ENCODE results near the gene PTPN14.

- TF ChIP-seq, protein P1, sequence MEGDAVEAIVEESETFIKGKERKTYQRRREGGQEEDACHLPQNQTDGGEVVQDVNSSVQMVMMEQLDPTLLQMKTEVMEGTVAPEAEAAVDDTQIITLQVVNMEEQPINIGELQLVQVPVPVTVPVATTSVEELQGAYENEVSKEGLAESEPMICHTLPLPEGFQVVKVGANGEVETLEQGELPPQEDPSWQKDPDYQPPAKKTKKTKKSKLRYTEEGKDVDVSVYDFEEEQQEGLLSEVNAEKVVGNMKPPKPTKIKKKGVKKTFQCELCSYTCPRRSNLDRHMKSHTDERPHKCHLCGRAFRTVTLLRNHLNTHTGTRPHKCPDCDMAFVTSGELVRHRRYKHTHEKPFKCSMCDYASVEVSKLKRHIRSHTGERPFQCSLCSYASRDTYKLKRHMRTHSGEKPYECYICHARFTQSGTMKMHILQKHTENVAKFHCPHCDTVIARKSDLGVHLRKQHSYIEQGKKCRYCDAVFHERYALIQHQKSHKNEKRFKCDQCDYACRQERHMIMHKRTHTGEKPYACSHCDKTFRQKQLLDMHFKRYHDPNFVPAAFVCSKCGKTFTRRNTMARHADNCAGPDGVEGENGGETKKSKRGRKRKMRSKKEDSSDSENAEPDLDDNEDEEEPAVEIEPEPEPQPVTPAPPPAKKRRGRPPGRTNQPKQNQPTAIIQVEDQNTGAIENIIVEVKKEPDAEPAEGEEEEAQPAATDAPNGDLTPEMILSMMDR (conservative IDR thresholded peaks at IDR 0.05; ENCODE audit: low read depth in 2 of 2): no peak
- TF ChIP-seq, protein P2, sequence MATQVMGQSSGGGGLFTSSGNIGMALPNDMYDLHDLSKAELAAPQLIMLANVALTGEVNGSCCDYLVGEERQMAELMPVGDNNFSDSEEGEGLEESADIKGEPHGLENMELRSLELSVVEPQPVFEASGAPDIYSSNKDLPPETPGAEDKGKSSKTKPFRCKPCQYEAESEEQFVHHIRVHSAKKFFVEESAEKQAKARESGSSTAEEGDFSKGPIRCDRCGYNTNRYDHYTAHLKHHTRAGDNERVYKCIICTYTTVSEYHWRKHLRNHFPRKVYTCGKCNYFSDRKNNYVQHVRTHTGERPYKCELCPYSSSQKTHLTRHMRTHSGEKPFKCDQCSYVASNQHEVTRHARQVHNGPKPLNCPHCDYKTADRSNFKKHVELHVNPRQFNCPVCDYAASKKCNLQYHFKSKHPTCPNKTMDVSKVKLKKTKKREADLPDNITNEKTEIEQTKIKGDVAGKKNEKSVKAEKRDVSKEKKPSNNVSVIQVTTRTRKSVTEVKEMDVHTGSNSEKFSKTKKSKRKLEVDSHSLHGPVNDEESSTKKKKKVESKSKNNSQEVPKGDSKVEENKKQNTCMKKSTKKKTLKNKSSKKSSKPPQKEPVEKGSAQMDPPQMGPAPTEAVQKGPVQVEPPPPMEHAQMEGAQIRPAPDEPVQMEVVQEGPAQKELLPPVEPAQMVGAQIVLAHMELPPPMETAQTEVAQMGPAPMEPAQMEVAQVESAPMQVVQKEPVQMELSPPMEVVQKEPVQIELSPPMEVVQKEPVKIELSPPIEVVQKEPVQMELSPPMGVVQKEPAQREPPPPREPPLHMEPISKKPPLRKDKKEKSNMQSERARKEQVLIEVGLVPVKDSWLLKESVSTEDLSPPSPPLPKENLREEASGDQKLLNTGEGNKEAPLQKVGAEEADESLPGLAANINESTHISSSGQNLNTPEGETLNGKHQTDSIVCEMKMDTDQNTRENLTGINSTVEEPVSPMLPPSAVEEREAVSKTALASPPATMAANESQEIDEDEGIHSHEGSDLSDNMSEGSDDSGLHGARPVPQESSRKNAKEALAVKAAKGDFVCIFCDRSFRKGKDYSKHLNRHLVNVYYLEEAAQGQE (IDR thresholded peaks at IDR 0.05; ENCODE audit: unreplicated experiment): no peak
- TF ChIP-seq STAT1 (IDR thresholded peaks at IDR 0.05; ENCODE audit: unreplicated experiment) (no peak), POLR2AphosphoS5 (IDR thresholded peaks at IDR 0.05; ENCODE audit: low read depth) (no peak), ZNF331 (CRISPR knock-in tag; IDR thresholded peaks at IDR 0.05; ENCODE audit: low read depth) (no peak), JUNB (IDR thresholded peaks at IDR 0.05; ENCODE audit: unreplicated experiment) (no peak), EZH2 (IDR thresholded peaks at IDR 0.05; ENCODE audit: low read depth, unreplicated experiment) (no peak), CREB1 (CRISPR knock-in tag; IDR thresholded peaks at IDR 0.05; ENCODE audit: low read depth) (no peak)
Measured at GRCh38 chr1:214312530-214313051, 238.8 kb downstream of the PTPN14 start.

Measured in GM23338 (cell line).